Measurements from ENCODE around the gene DBI. TPM values are rescaled to one million over a fixed set of nuclear protein-coding genes. Genes with fewer than 3 reads are reported as not detected.

Gene DBI
- 100 to 1,000 TPM in 11 of 12 donors, not detected in 1; 234 to 476 (median 313) TPM for polyA plus RNA-seq (ENCODE audit: insufficient read length in 12 of 12)
- long read RNA-seq, donor 1, transcript DBI-204 (5 exons, 576 nt) = minor isoform, 7 of 456 reads
- long read RNA-seq, donor 1, transcript DBI-202 (4 exons, 637 nt) = major isoform, 389 of 456 reads
- long read RNA-seq, donor 1, transcript DBI-206 (2 exons, 842 nt) = minor isoform, 11 of 456 reads
- long read RNA-seq, donor 1, partial matches to known transcripts = 45 of 456 reads
- long read RNA-seq, donor 1, other reads (novel, unspliced or antisense) = 0 of 456 reads
- long read RNA-seq, donor 2, transcript DBI-204 (5 exons, 576 nt) = minor isoform, 5 of 380 reads
- long read RNA-seq, donor 2, transcript DBI-202 (4 exons, 637 nt) = major isoform, 351 of 380 reads
- long read RNA-seq, donor 2, partial matches to known transcripts = 21 of 380 reads
- long read RNA-seq, donor 2, other reads (novel, unspliced or antisense) = 0 of 380 reads
- long read RNA-seq, donor 3, transcript DBI-202 (4 exons, 637 nt) = major isoform, 171 of 193 reads
- long read RNA-seq, donor 3, partial matches to known transcripts = 17 of 193 reads
- long read RNA-seq, donor 3, other reads (novel, unspliced or antisense) = 0 of 193 reads
- long read RNA-seq, donor 4, transcript DBI-202 (4 exons, 637 nt) = major isoform, 86 of 91 reads
- long read RNA-seq, donor 4, partial matches to known transcripts = 0 of 91 reads
- long read RNA-seq, donor 4, other reads (novel, unspliced or antisense) = 0 of 91 reads
- long read RNA-seq, donor 5, transcript DBI-206 (2 exons, 842 nt) = minor isoform, 5 of 576 reads
- long read RNA-seq, donor 5, transcript DBI-204 (5 exons, 576 nt) = minor isoform, 9 of 576 reads
- long read RNA-seq, donor 5, transcript DBI-202 (4 exons, 637 nt) = major isoform, 527 of 576 reads
- long read RNA-seq, donor 5, partial matches to known transcripts = 25 of 576 reads
- long read RNA-seq, donor 5, other reads (novel, unspliced or antisense) = 0 of 576 reads
- long read RNA-seq, donor 6, transcript DBI-202 (4 exons, 637 nt) = major isoform, 142 of 151 reads
- long read RNA-seq, donor 6, partial matches to known transcripts = 7 of 151 reads
- long read RNA-seq, donor 6, other reads (novel, unspliced or antisense) = 0 of 151 reads
- long read RNA-seq, donor 7, transcript DBI-202 (4 exons, 637 nt) = major isoform, 161 of 164 reads
- long read RNA-seq, donor 7, partial matches to known transcripts = 0 of 164 reads
- long read RNA-seq, donor 7, other reads (novel, unspliced or antisense) = 0 of 164 reads
- long read RNA-seq, donor 8, transcript DBI-202 (4 exons, 637 nt) = major isoform, 295 of 334 reads
- long read RNA-seq, donor 8, partial matches to known transcripts = 30 of 334 reads
- long read RNA-seq, donor 8, other reads (novel, unspliced or antisense) = 0 of 334 reads
- long read RNA-seq, donor 9, transcript DBI-202 (4 exons, 637 nt) = major isoform, 166 of 202 reads
- long read RNA-seq, donor 9, partial matches to known transcripts = 27 of 202 reads
- long read RNA-seq, donor 9, other reads (novel, unspliced or antisense) = 0 of 202 reads
- long read RNA-seq, donor 10, transcript DBI-202 (4 exons, 637 nt) = major isoform, 309 of 328 reads
- long read RNA-seq, donor 10, partial matches to known transcripts = 11 of 328 reads
- long read RNA-seq, donor 10, other reads (novel, unspliced or antisense) = 0 of 328 reads
- long read RNA-seq, donor 11, transcript DBI-207 (2 exons, 784 nt) = minor isoform, 5 of 407 reads
- long read RNA-seq, donor 11, transcript DBI-202 (4 exons, 637 nt) = major isoform, 380 of 407 reads
- long read RNA-seq, donor 11, partial matches to known transcripts = 15 of 407 reads
- long read RNA-seq, donor 11, other reads (novel, unspliced or antisense) = 0 of 407 reads

GRCh38 chr2:119366649-119367471, at the start of gene DBI, which contains the start of gene C2orf76:
Gene DBI, plus strand, starts transcription at chr2:119366977. Its CDS starts 75 bp downstream, at chr2:119367052.
Gene C2orf76, minus strand, starts transcription at chr2:119366834. Its CDS starts 26,875 bp downstream, at chr2:119339959.
- DNase-seq = peak; percentile 96

DNA sequence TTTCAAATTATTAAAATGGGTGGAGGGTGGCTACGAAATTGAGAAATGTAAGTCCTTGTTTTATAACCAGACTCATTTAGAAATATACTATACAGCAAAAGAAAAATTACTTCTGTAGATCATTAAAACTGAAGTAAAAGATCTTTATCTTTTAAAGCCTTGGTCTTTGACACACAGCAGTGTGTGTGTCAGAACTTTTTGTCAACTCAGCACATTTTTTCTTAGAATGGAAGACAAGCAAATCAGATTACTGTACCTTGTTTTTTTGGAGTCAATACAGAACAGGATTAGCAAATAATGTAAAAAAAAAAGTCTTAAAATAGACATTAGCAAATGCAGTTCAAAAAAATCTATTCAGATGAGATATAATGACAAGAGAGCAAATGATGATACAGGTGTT, 49.2 kb upstream of the DBI start:
- no peak for DNase-seq

DNA sequence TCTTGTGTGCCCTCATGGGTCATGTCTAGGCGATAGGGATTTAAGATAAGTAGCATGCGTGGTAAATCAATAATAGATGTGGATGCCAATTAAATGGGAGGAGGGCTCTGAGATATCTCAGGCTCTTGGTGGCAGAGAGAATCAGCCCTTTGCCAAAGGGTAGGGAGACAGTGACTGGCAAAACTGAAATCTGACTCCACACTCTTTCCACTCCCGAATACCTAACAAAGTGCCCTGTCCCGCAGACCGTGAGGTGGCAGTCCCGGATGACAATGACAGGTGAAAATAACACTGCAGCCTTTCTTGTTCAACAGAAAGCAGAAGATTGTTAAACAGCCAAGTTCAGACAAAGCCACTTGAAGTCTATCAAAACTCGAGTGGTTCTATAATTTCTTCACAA, 47.2 kb upstream of the DBI start:
- no peak for DNase-seq

GRCh38 chr2:119323459-119323858, 43.3 kb upstream of the DBI start:
- no peak for DNase-seq

DNA sequence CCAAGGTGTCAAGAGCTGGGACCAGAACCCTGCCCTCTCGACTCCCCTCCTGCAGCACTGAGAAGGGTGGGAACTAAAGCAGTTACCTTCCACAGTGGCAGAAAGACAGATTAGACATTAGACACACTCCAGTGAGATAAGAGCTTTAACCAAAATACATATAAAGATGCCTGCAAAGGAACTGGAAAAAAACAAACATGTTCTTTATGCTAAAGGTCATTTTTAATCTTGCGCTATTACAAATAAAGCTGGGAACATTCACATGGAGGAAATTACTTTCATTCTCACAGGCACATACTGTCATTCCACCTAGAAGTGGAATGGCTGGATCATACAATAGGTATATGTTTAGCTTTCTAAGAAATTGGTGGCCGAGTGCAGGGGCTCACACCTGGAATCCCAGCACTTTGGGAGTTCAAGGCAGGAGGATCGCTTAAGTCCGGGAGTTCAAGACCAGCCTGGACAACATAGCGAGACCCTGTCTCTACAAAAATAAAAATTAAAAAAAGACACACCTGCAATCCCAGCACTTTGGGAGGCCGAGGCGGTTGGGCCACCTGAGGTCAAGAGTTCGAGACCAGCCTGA, 42.0 kb upstream of the DBI start:
- no peak for DNase-seq

GRCh38 chr2:119326938-119327337, 39.8 kb upstream of the DBI start:
- no peak for DNase-seq

- DNase-seq = no peak
Measured at GRCh38 chr2:119327431-119327830, 39.3 kb upstream of the DBI start.

DNA sequence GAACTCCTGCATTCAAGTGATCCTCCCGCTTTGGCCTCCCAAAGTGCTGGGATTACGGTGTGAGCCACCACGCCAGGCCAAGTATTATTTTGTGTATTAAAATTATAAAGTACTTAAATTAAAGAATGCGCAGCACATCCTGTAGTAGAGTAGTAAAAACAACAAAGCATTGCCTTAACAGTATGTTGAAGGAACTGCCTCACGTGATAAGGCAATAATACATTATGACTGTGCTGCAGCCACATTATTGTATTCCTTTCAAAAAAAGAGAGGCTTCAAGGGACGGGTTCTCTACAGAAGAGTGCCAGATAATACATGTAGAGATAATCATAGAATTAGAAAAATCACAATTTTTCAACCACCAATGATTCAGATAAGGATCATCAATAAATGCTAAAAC, 33.8 kb upstream of the DBI start:
- no peak for DNase-seq

- DNase-seq = no peak
Measured at GRCh38 chr2:119333360-119333759, 33.4 kb upstream of the DBI start.

DNA sequence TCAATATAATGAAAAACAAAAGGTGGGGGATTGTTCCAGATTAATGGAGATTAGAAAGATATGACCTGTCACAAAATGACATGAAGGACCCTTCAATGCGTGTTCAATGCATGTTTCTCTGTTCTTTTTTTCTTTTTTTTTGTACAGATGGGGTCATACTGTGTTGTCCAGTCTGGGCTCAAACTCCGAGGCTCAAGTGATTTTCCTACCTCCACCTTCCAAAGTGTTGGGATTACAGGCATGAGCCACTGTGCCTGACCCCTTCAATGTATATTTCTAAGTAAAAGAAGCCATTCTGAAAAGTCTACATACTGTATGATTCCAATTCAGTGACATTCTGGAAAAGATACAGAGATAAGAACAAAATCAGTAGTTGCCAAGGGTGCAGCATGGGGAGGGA, 32.9 kb upstream of the DBI start:
- DNase-seq = no peak

DNA sequence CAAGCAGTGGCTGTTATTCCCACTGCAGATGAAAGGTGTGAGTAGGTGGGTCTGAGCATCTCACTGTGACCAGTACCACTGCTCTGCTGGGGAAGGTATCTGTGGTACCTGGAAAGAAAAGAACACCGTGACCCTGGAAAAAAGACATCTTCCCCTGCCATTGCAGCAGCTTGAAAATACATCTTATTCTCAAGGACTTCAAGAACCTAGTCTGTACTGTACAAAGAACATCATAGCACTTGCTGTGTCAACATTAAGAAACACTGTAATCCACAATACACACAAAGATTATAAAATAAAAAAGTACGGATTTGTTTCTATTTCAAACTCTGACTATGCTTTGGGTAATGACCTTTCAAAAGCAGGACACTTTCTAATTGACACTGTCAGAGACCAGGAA, 29.0 kb upstream of the DBI start:
- no peak for DNase-seq

DNA sequence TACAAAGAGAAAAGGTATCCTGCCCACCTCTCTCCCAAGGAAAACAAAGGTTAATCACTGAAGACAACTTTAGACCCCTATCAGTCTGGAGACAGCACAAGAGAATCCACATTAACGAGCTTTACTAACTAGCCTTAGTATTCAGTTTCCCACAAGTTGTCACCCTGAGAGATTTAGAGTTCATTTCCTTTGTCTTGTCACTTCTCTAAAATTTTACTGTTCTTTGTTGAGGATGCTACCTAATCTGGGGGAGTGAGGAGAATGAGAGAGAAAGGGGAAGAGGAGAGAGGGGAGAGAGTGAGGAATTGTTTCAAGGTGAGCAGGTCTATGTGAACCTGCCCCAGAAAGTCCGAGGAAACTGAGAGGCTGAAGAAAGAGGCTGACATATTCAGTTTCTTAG, 28.5 kb upstream of the DBI start:
- DNase-seq = no peak

DNA sequence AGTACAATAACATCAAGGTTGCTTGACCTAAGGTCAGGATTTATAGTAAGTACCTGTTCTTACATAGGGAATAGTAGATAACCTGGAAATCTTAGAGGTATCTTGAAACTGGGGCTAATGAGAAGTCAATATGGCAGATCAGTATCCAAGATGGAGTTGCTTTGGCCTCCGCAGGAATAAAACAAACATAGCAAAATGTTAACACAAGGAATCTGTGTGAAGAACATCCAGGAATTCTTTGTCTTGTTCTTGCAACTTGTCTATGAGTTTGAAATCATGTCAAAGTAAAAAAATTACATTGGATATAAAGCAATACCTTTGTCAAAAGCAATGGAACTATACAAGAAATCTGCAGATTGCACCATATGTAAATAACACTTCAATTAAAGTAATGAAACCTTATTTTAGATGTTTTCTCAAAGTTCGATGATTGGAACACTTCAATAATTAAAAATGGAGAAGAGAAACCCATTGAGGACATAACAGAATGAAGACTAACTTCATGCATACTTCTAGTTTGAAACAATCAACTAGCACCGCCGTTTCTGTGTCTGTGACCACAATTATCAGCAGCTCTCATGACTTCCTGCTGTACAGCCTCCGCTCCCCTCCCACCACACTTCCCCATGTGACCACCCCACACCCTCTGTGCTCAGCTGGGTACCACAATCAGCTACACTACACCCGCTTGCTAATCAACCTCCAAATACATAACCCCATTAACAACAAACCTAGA, 27.8 kb upstream of the DBI start:
- DNase-seq = no peak

DNA sequence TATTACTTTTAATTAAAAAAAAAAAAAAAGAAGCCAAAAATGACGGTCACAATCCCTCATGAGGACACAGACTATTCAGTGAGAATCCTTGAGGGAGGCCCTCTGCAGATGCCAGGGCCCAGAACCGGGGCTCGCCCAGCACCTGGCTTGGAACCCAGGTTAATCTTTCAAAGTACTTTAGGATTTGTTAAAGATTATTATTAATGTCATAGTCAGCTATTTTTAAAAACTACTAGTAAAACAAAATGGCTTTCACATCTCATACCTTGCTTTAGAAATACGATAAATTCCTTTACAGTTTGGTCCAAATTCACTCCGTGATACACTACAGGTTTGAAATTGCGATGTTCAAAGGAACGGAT, 27.2 kb upstream of the DBI start:
- no peak for DNase-seq

DNA sequence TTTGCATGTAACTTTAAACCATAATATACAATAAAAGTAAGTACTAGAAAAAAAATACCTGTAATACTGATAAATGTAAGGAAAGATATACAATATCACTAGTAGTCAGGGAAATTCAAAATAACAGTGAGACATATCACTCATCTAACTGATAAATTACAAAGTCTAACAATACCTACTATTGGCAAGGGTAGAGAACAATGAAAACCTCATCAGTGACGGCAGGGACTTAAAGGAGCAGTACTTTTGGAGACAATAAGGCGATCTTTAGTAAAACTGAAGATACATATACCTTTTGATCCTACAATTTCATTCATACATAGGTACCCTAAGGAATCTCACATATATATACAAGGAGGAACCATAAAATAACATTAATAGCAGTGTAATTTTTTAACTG, 25.1 kb upstream of the DBI start:
- DNase-seq = no peak

DNA sequence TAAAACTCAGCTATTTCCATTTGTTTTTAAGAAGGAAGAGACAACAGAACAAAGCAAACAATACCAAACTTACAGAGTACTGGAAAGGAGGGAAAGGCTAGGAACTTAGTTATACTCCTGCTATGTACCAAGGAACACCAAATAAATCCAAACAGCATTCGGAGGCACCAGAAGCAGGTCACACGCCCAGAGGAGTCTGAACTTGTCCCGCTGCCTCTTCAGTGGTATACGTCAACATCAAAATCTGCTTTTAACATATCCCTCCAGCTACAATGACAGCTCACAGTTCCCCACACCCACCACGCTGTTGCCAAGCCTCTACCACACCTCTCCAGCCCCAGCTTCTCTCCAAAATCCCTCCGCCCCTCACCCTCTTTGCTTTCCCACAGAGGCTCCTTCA, 17.5 kb upstream of the DBI start:
- DNase-seq = no peak

DNA sequence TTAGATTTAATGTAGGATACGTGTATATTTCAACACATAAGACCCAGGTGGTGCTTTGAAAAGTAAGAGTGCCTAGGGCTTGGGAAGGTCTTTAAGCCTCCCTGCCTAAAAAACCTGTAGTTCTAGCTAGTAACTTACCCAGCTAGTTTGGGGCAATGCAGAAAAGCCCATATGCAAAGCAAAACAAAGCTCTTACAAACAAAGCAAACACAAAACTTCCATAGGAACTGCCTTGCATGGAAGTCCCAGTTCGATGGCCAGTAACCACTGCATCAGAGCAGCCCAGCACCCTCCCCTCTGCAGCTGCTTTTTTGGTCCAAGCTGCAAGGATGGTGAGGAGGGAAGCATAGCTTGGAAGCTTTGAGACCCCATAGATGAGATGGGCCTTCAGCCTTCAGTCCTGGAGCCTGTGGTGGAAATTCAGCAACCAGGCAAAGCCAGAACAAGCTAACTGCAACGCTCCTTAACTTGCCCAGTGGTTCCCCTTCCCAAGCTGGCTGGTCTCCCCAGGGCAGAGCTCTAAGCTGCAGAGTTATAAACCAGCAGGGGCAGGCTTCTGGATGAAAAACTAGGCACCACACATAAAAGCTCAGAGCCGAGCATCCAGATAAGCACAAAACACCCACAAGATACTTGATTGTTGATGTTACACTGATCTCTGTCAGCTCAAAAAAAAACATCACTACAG, 16.3 kb upstream of the DBI start:
- no peak for DNase-seq

DNA sequence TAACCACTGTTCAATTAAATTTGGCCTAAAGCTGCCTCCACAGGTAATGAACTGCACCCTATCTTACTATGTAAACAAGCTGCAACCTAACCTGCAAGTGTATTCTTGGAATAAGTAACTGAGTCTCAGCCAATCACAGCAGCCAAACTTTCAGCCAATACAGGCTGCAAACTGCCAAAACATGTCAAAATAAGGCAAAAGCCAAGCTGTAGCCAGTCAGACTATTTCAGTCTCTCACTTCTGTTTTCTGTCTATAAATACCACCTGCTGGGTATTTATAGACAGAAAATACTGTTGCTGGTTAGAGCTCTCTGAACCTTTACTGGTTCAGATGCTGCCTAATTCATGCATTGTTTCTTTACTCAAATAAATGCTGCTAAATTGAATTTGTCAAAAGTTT, 14.4 kb upstream of the DBI start:
- no peak for DNase-seq
